H1 (cell line): Measurements from ENCODE around the gene MRPL40. TPM values are rescaled to one million over a fixed set of nuclear protein-coding genes. Genes with fewer than 3 reads are reported as not detected.

Experiments
- CTCF ChIA-PET: fragments of 300-600 bp; sonication (Branson Sonifier 250); formaldehyde crosslinking; loops from one replicate; lab custom pipeline; 2021; ENCODE audit not compliant: partially characterized antibody; lab: Charles Lee
- POLR2A ChIA-PET: fragments of 300-600 bp; sonication (Branson Sonifier 250); formaldehyde crosslinking; loops from one replicate; lab custom pipeline; 2021; ENCODE audit warnings: inconsistent platforms; ENCODE audit not compliant: partially characterized antibody; lab: Charles Lee
- DNase-seq, 2 experiments: peaks; one replicate each; pipeline versions ENCODE4 v3.0.0 to v3.0.0-alpha.2; 2010 to 2022; ENCODE audit warnings: low spot score in 2 of 2, low read depth in 1 of 2, mixed read lengths in 1 of 2
- FAIRE-seq: peaks from 2 replicates; lab custom pipeline; 2011; peaks lifted over from hg19 to GRCh38; lab: Jason Lieb, UNC
- H2AFZ ChIP-seq: 2 replicates; pipeline ENCODE4 v1.8.1; 2012; ENCODE audit warnings: low read length, inconsistent platforms
- H2AK5ac ChIP-seq: 2 replicates; pipeline ENCODE4 v1.6.1; 2013; ENCODE audit warnings: low read depth, low read length
- H2BK120ac ChIP-seq: replicated peaks from 2 replicates; pipeline ENCODE3; 2013; ENCODE audit warnings: low read depth, low read length, inconsistent platforms
- H2BK12ac ChIP-seq: 2 replicates; pipeline ENCODE4 v1.6.1; 2013; ENCODE audit warnings: low read depth, low read length
- H2BK15ac ChIP-seq: 2 replicates; pipeline ENCODE4 v1.6.1; 2013; ENCODE audit warnings: low read length
- H2BK20ac ChIP-seq: 2 replicates; pipeline ENCODE4 v1.6.1; 2013; ENCODE audit warnings: low read length
- H2BK5ac ChIP-seq: 2 replicates; pipeline ENCODE4 v1.6.1; 2013; ENCODE audit warnings: low read depth, low read length
- H3K14ac ChIP-seq: 2 replicates; pipeline ENCODE4 v1.6.1; 2013; ENCODE audit warnings: inconsistent platforms; ENCODE audit not compliant: insufficient read length
- H3K18ac ChIP-seq: 2 replicates; pipeline ENCODE4 v1.6.1; 2013; ENCODE audit warnings: low read length; ENCODE audit errors: extremely low read depth
- H3K23ac ChIP-seq: 2 replicates; pipeline ENCODE4 v1.6.1; 2013; ENCODE audit warnings: inconsistent platforms; ENCODE audit not compliant: insufficient read length
- H3K23me2 ChIP-seq: 2 replicates; pipeline ENCODE4 v1.6.1; 2013; ENCODE audit warnings: low read depth, low read length
- H3K27ac ChIP-seq: 2 replicates; pipeline ENCODE4 v1.6.1; 2011; ENCODE audit warnings: low read depth, low read length, inconsistent platforms
- H3K27me3 ChIP-seq, 4 experiments: replicated peaks in 1 of 4; 1 replicate in 1 of 4; 2 replicates in 3 of 4; pipeline versions ENCODE4 v1.6.1 to v1.8.1; 2011 to 2013; ENCODE audit warnings: low read length in 3 of 4, mild to moderate bottlenecking in 3 of 4, inconsistent platforms in 2 of 4, mixed read lengths in 2 of 4, moderate library complexity in 1 of 4; ENCODE audit not compliant: control insufficient read depth in 3 of 4, insufficient read depth in 3 of 4; ENCODE audit errors: extremely low read depth in 1 of 4
- H3K36me3 ChIP-seq, 4 experiments: 2 replicates each; pipeline versions ENCODE4 v1.6.1 to v1.8.1; 2011 to 2013; ENCODE audit warnings: mild to moderate bottlenecking in 4 of 4, low read length in 3 of 4, moderate library complexity in 2 of 4, control low read depth in 1 of 4, inconsistent platforms in 1 of 4; ENCODE audit not compliant: insufficient read depth in 4 of 4, control insufficient read depth in 2 of 4
- H3K4ac ChIP-seq: replicated peaks from 2 replicates; pipeline ENCODE3; 2013; ENCODE audit warnings: low read length, low read depth, mixed read lengths, inconsistent platforms; ENCODE audit not compliant: insufficient read length
- H3K4me1 ChIP-seq, 4 experiments: replicated peaks in 1 of 4; 1 replicate in 1 of 4; 2 replicates in 3 of 4; pipeline versions ENCODE4 v1.6.1 to v1.8.1; 2011 to 2013; ENCODE audit warnings: low read length in 3 of 4, inconsistent platforms in 2 of 4, mixed read lengths in 1 of 4; ENCODE audit not compliant: insufficient read depth in 4 of 4, control insufficient read depth in 3 of 4
- H3K4me2 ChIP-seq, 2 experiments: 2 replicates each; pipeline versions ENCODE4 v1.6.1 to v1.8.1; 2011 to 2013; ENCODE audit warnings: low read depth in 2 of 2, low read length in 2 of 2, control low read depth in 1 of 2, inconsistent platforms in 1 of 2, mild to moderate bottlenecking in 1 of 2; ENCODE audit not compliant: insufficient read depth in 1 of 2
- H3K4me3 ChIP-seq, 4 experiments: fragments of 200-600, 300-600 bp in 1 of 4; sonication (generic), shearing (Covaris generic), sonication (Bioruptor Twin) in 1 of 4; 2 replicates each; pipeline versions ENCODE4 v1.5.1 to v1.8.1; 2011 to 2016; ENCODE audit warnings: low read length in 4 of 4, low read depth in 3 of 4, control low read depth in 2 of 4, inconsistent platforms in 2 of 4, mild to moderate bottlenecking in 2 of 4, mixed read lengths in 1 of 4, moderate library complexity in 1 of 4; ENCODE audit not compliant: insufficient read depth in 2 of 4; ENCODE audit errors: extremely low read depth in 1 of 4
- H3K56ac ChIP-seq: replicated peaks from 2 replicates; pipeline ENCODE3; 2013; ENCODE audit warnings: low read depth, mild to moderate bottlenecking, mixed read lengths, low read length, inconsistent platforms; ENCODE audit not compliant: insufficient read length
- H3K79me1 ChIP-seq: 2 replicates; pipeline ENCODE4 v1.6.1; 2013; ENCODE audit warnings: low read depth, low read length, control low read depth
- H3K79me2 ChIP-seq, 2 experiments: 2 replicates each; pipeline versions ENCODE4 v1.6.1 to v1.8.1; 2012 to 2013; ENCODE audit warnings: low read length in 2 of 2, mild to moderate bottlenecking in 2 of 2, inconsistent platforms in 1 of 2; ENCODE audit not compliant: insufficient read depth in 2 of 2, control insufficient read depth in 1 of 2
- H3K9ac ChIP-seq, 4 experiments: replicated peaks in 1 of 4; 1 replicate in 1 of 4; 2 replicates in 3 of 4; pipeline versions ENCODE4 v1.6.1 to v1.8.1; 2011 to 2013; ENCODE audit warnings: low read depth in 3 of 4, low read length in 3 of 4, control low read depth in 2 of 4, mild to moderate bottlenecking in 2 of 4, moderate library complexity in 2 of 4, inconsistent platforms in 1 of 4; ENCODE audit errors: extremely low read depth in 1 of 4
- H3K9me3 ChIP-seq, 2 experiments: 2 replicates each; pipeline versions ENCODE4 v1.6.1 to v1.8.1; 2012 to 2013; ENCODE audit warnings: mild to moderate bottlenecking in 2 of 2, moderate library complexity in 2 of 2, control low read depth in 1 of 2, inconsistent platforms in 1 of 2, low read depth in 1 of 2, low read length in 1 of 2, mixed read lengths in 1 of 2; ENCODE audit not compliant: insufficient read depth in 2 of 2
- H4K20me1 ChIP-seq, 2 experiments: replicated peaks in 1 of 2; 2 replicates each; pipeline versions ENCODE3 to v1.8.1; 2011 to 2013; ENCODE audit warnings: inconsistent platforms in 2 of 2, low read length in 2 of 2, mild to moderate bottlenecking in 1 of 2; ENCODE audit not compliant: insufficient read depth in 2 of 2, control insufficient read depth in 1 of 2
- H4K5ac ChIP-seq: 2 replicates; pipeline ENCODE4 v1.6.1; 2013; ENCODE audit warnings: low read length, low read depth, mixed read lengths, inconsistent platforms; ENCODE audit not compliant: insufficient read length
- H4K8ac ChIP-seq: 2 replicates; pipeline ENCODE4 v1.8.0; 2013; ENCODE audit warnings: mild to moderate bottlenecking, moderate library complexity, low read length, inconsistent platforms; ENCODE audit not compliant: insufficient read depth; ENCODE audit errors: extremely low read depth
- H4K91ac ChIP-seq: replicated peaks from 2 replicates; pipeline ENCODE3; 2013; ENCODE audit warnings: low read length, mixed read lengths, inconsistent platforms; ENCODE audit not compliant: insufficient read length
- ASH2L ChIP-seq: fragments of 200-600, 300-600 bp; sonication (generic); IDR thresholded peaks from one replicate; pipeline ENCODE4 v1.7.1; 2017; ENCODE audit warnings: low read length
- BRCA1 ChIP-seq: IDR thresholded peaks from 2 replicates; pipeline ENCODE4 v1.6.1; 2012; ENCODE audit warnings: low read depth, low read length, improper control_type of control experiment
- EGR1 ChIP-seq: IDR thresholded peaks from 2 replicates; pipeline ENCODE4 v1.6.1; 2011; ENCODE audit warnings: low read depth, low read length, borderline replicate concordance
- FOSL1 ChIP-seq: IDR thresholded peaks from 2 replicates; pipeline ENCODE4 v1.6.1; 2011; ENCODE audit warnings: mild to moderate bottlenecking, low read depth, low read length, moderate library complexity; ENCODE audit not compliant: insufficient read depth
- GTF2F1 ChIP-seq: IDR thresholded peaks from 2 replicates; pipeline ENCODE4 v1.6.1; 2012; ENCODE audit warnings: low read depth, low read length, improper control_type of control experiment, borderline replicate concordance
- JUN ChIP-seq: IDR thresholded peaks from 2 replicates; pipeline ENCODE4 v1.6.1; 2011; ENCODE audit warnings: low read depth, mild to moderate bottlenecking, improper control_type of control experiment, low read length
- MAX ChIP-seq: IDR thresholded peaks from 2 replicates; pipeline ENCODE4 v1.6.1; 2012; ENCODE audit warnings: inconsistent platforms
- NANOG ChIP-seq: IDR thresholded peaks from 2 replicates; pipeline ENCODE4 v1.6.1; 2011; ENCODE audit warnings: low read length, low read depth, mild to moderate bottlenecking, inconsistent platforms; ENCODE audit not compliant: insufficient read depth, poor library complexity, severe bottlenecking
- YY1 ChIP-seq: IDR thresholded peaks from 2 replicates; pipeline ENCODE4 v1.6.1; 2011; ENCODE audit warnings: low read depth, mild to moderate bottlenecking, low read length
- WGBS, 2 experiments: shearing (Covaris generic) in 1 of 2; methylation state at CpG; one replicate each; pipeline versions ENCODE4 v1.1.6 to v1.1.7; 2013 to 2015; ENCODE audit warnings: low lambda C conversion rate in 2 of 2, mixed read lengths in 2 of 2, inconsistent platforms in 1 of 2, low coverage in 1 of 2, missing lambda C conversion rate in 1 of 2; ENCODE audit not compliant: insufficient replicate concordance in 2 of 2, insufficient coverage in 1 of 2, insufficient read length in 1 of 2; ENCODE audit errors: extremely low coverage in 1 of 2, missing lambda C conversion rate in 1 of 2; 5-methylcytosine and 5-hydroxymethylcytosine counted together
- polyA plus RNA-seq, 7 experiments: library from polyadenylated mRNA; depleted of rRNA in 3 of 7; stranded (reverse) in 5 of 7; unstranded in 2 of 7; fragments of >200 nt in 5 of 7; fragments of 200-250 nt in 2 of 7; gene quantifications; 1 replicate in 5 of 7; 2 replicates in 1 of 7; 4 replicates in 1 of 7; pipeline versions ENCODE4 v1.2.1 to v1.2.3, GENCODE V29; 2011 to 2013; ENCODE audit warnings: missing spikeins in 2 of 7, mixed read lengths in 2 of 7
- total RNA-seq: library from RNA; stranded (reverse); fragmentation: NEBNext Ultra II Directional; extraction: Animal tissue kit (Norgen Biotek cat#: 25700); gene quantifications from 2 replicates; pipeline ENCODE4 v1.2.1, GENCODE V29; 2021

The MRPL40 gene
- total and polyA plus RNA-seq, 2 of the 8 experiments (the other 6 are each of a cell fraction or from before 2014, with no cell fraction given), result 12.4 to 14.5 TPM

GRCh38 chr22:19387038-19387437 lies 45.3 kb upstream of the MRPL40 start:
- no peak for DNase-seq
- Histone ChIP-seq H3K27me3 (no peaks in the 10 kb centered on the region), H3K4me2 (no peak overlapping the region), H3K79me1 (no peaks in the 10 kb centered on the region), H2AK5ac (no peak overlapping the region), H4K20me1 (peaks cover 0 to 6% of the 10 kb centered on the region in 2 experiments), H2BK15ac (no peak overlapping the region), H2BK5ac (no peak overlapping the region), H4K8ac (no peak overlapping the region), H2BK120ac (no peak overlapping the region), H2BK12ac (no peak overlapping the region), H2AFZ (no peak overlapping the region), H3K79me2 (no peaks in the 10 kb centered on the region), H3K23ac (no peak overlapping the region), H3K23me2 (no peaks in the 10 kb centered on the region), H3K36me3 (peaks cover 30 to 88% (median 69%) of the 10 kb centered on the region in 4 experiments), H3K4me1 (no peaks in the 10 kb centered on the region), H3K14ac (no peak overlapping the region), H2BK20ac (no peak overlapping the region), H3K9ac (no peak overlapping the region), H3K4me3 (no peak overlapping the region), H3K9me3 (no peaks in the 10 kb centered on the region), H3K27ac (no peak overlapping the region), H4K91ac (no peak overlapping the region), H3K18ac (no peak overlapping the region), H3K56ac (no peak overlapping the region), H4K5ac (no peak overlapping the region), H3K4ac (no peak overlapping the region)
- no peak for FAIRE-seq
- 95% methylated on average over 2 of the region's 2 CpGs; no CpG with 5 or more reads in 1 of the 2 experiments for WGBS, 2 experiments
- TF ChIP-seq JUN, result no peak
- TF ChIP-seq ASH2L, result no peak
- TF ChIP-seq BRCA1, result no peak
- no peak for TF ChIP-seq MAX
- TF ChIP-seq GTF2F1, result no peak
- TF ChIP-seq YY1, result no peak
- TF ChIP-seq FOSL1, result no peak
- no peak for TF ChIP-seq EGR1
- TF ChIP-seq NANOG, result no peak
- POLR2A ChIA-PET, result interaction anchor here (0.6 to 2.8 kb wide), 3 partner anchors 9 to 1596 kb away, joined by 3 to 9 read pairs (median 4); partner anchors contain the start of genes CDC45 and UFD1
- CTCF ChIA-PET, result interaction anchor here (0.6 to 1.0 kb wide), 2 partner anchors 64 to 314 kb away, joined by 3 to 4 read pairs; no protein-coding TSS in a partner anchor
